ENCODE measurements around the gene KCNH2.

Gene KCNH2

DNA sequence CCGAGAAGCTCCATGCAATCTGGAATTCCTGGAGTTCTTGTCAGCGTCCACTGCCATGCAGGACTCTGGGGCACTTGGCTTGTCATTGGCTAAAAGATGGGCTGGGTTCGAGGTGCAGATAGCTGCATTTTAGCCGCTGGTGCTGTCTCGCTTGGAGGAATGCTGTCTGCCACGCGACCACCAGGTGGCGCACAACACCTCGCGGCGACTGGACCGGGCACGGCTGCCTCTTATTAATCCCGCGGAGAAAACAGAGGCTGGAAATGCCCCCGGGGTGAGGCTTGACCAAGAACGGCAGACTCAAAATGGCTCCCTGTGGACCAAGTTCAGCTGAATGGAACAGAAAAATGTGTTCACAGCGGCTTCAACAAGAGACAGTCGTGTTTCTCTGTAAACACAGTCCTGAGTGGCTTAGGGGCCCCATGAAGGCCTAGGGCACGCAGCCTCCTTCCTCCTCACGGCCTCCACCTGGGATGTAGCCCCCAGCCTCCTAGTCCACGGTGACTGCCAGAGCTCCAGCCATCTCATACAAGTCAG lies 79.6 kb downstream of the KCNH2 start:
- peak; percentile 25 for DNase-seq

DNA sequence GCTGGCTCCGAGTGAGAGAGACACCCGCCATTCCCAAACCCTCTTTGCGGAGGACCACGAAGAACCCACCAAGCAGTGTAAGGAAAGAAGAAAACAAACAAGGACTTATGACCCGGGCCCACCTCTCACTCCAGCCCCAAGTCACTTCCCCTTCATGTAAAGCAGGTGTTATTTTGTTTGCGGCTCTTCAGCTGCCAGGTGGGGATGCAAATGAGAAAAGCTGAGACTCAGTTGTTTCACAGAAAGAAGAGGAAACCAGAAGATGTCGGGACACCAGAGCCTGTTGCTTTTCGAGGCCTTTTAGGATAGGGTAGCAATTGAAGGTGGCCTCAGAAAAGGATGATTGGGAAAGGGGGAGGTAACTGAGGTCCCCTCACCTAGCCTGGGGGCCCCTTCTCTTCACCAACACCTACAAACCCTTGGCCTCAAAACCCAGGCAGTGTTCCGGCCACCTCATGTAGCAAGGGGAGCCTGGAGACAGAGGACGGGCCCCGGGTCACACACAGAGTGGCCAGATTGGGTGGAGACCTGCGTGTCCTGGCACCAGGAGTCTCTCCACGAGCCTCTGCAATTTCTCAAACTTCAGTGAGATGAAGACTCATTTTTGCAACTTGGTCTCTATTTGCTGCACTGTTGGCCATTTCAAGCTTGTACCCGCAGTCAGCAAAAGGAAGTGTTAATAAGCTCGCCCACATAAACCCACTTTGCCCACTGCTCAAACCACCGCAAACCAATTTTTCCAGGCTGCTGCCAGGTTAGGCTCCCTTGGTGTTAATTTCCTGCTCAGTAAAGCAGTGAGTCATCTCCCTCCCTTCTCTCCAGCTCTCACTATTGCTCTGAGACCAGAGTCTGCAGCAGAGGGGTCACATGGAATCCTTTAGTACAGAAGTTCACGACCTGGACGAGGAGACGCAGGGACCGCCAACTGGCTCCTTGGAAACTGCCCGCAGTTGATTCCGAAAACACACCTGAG lies 80.3 kb downstream of the KCNH2 start:
- DNase-seq, result no peak

DNA sequence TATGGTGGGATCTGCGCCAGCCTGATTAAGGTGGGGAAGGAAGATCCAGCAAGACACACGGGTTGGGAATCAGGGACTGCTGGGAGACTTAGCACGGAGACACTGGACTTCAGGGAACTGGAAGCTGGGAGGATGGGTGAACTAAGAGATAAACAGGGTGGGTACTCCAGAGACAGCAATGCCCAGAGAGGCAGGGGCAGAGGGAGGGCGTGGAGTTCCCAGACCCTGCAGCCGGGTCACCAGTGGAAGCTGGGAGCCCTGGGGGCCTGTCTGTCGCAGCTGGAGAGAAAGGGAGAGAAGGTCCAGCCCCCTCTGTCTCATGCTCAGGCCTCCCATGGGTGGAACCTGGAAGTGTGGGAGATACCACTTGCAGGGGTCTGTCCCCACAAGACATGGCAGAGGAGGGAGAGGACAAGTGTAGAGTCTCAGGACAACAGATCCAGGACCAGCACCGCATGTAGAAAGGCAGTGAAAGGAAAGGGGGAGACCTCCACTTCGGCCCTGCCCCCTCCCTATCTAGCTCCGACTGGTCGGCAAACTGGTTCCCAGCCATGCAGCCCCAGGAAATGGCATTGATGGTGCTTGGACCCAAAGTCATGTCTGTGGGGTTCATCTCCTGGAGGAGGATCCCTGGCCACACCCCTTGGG lies 81.4 kb downstream of the KCNH2 start:
- DNase-seq, result no peak

DNA sequence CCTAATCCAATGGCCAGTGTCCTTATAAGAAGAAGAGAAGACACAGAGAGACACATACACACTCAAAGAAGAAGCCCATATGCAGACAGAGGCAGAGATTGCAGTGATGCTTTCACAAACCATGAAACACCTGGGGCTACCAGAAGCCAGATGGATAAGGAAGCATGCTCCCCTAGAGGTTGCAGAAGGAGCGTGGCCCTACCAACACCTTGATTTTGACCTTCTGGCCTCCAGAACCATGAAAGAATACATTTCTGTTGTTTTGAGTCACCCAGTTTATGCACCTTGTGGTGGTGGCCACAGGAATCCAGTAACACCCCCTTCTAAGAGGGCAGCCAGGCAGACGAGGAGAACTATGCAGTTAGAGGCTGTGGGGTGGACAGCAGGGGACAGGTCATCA lies 82.3 kb downstream of the KCNH2 start:
- DNase-seq, result no peak
